Parathyroid adenoma (tissue), 2 donors: Measurements from ENCODE around the gene PGBD2.

Experiments
- H2AFZ ChIP-seq: fragments of 300-600 bp; sonication (generic); one replicate; pipeline ENCODE4 v1.7.0; 2017; ENCODE audit warnings: antibody characterized with exemption, mild to moderate bottlenecking
- H3K27ac ChIP-seq: fragments of 300-600 bp; sonication (generic); one replicate; pipeline ENCODE4 v1.7.0; 2017
- H3K27me3 ChIP-seq: fragments of 300-600 bp; sonication (generic); one replicate; pipeline ENCODE4 v1.7.0; 2017; ENCODE audit warnings: low read length; ENCODE audit not compliant: control insufficient read depth, insufficient read depth
- H3K36me3 ChIP-seq: fragments of 300-600 bp; sonication (generic); one replicate; pipeline ENCODE4 v1.7.0; 2017; ENCODE audit warnings: low read length; ENCODE audit not compliant: control insufficient read depth, insufficient read depth
- H3K4me1 ChIP-seq: fragments of 300-600 bp; sonication (generic); one replicate; pipeline ENCODE4 v1.7.0; 2017; ENCODE audit warnings: control low read depth
- H3K4me2 ChIP-seq: fragments of 300-600 bp; sonication (generic); one replicate; pipeline ENCODE4 v1.7.0; 2017; ENCODE audit warnings: low read length
- H3K4me3 ChIP-seq: fragments of 300-600 bp; sonication (generic); one replicate; pipeline ENCODE4 v1.7.0; 2017; ENCODE audit warnings: low read depth, low read length
- H3K79me2 ChIP-seq: fragments of 300-600 bp; sonication (generic); one replicate; pipeline ENCODE4 v1.7.0; 2017; ENCODE audit warnings: control low read depth
- H3K9ac ChIP-seq: fragments of 300-600 bp; sonication (generic); one replicate; pipeline ENCODE4 v1.7.0; 2017; ENCODE audit warnings: mild to moderate bottlenecking
- H3K9me3 ChIP-seq: fragments of 300-600 bp; sonication (generic); one replicate; pipeline ENCODE4 v1.7.0; 2017; ENCODE audit warnings: low read length; ENCODE audit not compliant: control insufficient read depth
- CTCF ChIP-seq: fragments of 300-600 bp; sonication (generic); IDR thresholded peaks from one replicate; pipeline ENCODE4 v1.7.0; 2017; ENCODE audit warnings: antibody characterized with exemption, mild to moderate bottlenecking
- donor health status: primary hyperparathyroidism.

Gene PGBD2

GRCh38 chr1:248892590-248892989, 13.4 kb upstream of the PGBD2 start:
- H3K27ac ChIP-seq, result no peak overlapping the region
- no peak for TF ChIP-seq CTCF
- H3K79me2 ChIP-seq, result no peaks in the 10 kb centered on the region
- H2AFZ ChIP-seq, result no peak overlapping the region
- H3K4me2 ChIP-seq, result no peak overlapping the region
- no peaks in the 10 kb centered on the region for H3K36me3 ChIP-seq
- H3K9ac ChIP-seq, result no peak overlapping the region
- no peaks in the 10 kb centered on the region for H3K9me3 ChIP-seq
- H3K4me1 ChIP-seq, result no peaks in the 10 kb centered on the region
- no peaks in the 10 kb centered on the region for H3K27me3 ChIP-seq
- no peak overlapping the region for H3K4me3 ChIP-seq

GRCh38 chr1:248894837-248895236, 11.2 kb upstream of the PGBD2 start:
- Histone ChIP-seq H3K9me3 (no peaks in the 10 kb centered on the region), H3K4me1 (no peaks in the 10 kb centered on the region), H3K4me3 (no peak overlapping the region), H3K9ac (no peak overlapping the region), H3K4me2 (no peak overlapping the region), H3K79me2 (no peaks in the 10 kb centered on the region), H2AFZ (no peak overlapping the region), H3K27ac (no peak overlapping the region), H3K27me3 (no peaks in the 10 kb centered on the region), H3K36me3 (no peaks in the 10 kb centered on the region)
- TF ChIP-seq CTCF, result no peak

DNA sequence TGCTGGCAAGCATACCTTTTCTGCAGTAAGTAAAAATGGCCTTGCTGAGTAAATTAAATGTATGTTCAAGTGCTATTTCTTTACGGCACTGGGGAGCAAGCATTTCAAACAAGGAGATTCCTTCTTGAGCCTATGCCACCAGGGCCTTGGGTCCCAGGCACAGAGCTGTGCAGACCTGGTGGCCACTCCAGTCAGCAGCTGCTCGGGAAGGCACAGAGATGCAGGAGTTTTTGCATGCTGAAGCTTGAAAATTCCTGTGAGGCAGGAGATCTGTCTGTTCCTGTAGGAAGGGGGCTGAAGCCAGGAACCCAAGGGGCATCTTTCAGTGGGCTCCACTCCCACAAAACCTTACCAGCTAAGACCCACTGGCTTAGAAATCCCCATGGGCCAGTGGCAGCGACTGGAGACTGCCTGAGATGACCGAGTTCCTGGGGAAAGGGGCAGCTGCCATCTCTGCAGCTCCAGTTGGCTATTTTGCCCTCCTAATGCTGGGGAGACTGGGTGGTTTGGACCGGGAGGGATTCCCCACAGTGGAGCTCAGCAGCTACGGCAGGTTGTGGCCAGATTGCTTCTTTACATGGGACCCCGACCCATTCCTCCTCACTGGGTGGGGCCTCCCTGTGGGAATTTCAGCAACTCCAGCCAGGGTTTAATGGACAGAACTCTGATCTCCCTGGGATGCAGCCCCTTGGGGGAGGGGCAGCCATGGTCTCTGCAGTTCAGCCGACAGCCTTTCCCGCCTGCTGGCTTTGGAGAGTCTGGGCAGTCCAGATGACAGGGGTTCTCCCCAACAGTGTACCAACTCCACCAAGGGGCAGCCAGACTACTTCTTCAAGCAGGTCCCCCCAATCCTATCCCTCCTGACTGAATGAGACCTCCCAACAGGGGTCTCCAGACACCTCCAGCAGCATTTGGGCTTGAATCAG, 8.4 kb upstream of the PGBD2 start:
- Histone ChIP-seq H3K27ac (no peak overlapping the region), H3K4me1 (no peaks in the 10 kb centered on the region), H3K4me2 (no peak overlapping the region), H2AFZ (no peak overlapping the region), H3K9me3 (no peaks in the 10 kb centered on the region), H3K9ac (no peak overlapping the region), H3K36me3 (no peaks in the 10 kb centered on the region), H3K27me3 (no peaks in the 10 kb centered on the region), H3K79me2 (no peaks in the 10 kb centered on the region), H3K4me3 (no peak overlapping the region)
- TF ChIP-seq CTCF, result no peak

GRCh38 chr1:248900637-248901036, 5.4 kb upstream of the PGBD2 start:
- no peak for TF ChIP-seq CTCF
- no peaks in the 10 kb centered on the region for H3K4me1 ChIP-seq
- H3K4me2 ChIP-seq, result no peak overlapping the region
- no peak overlapping the region for H3K27ac ChIP-seq
- H3K79me2 ChIP-seq, result no peaks in the 10 kb centered on the region
- H3K9me3 ChIP-seq, result no peaks in the 10 kb centered on the region
- H2AFZ ChIP-seq, result no peak overlapping the region
- H3K27me3 ChIP-seq, result no peaks in the 10 kb centered on the region
- H3K4me3 ChIP-seq, result no peak overlapping the region
- H3K36me3 ChIP-seq, result no peaks in the 10 kb centered on the region
- no peak overlapping the region for H3K9ac ChIP-seq

DNA sequence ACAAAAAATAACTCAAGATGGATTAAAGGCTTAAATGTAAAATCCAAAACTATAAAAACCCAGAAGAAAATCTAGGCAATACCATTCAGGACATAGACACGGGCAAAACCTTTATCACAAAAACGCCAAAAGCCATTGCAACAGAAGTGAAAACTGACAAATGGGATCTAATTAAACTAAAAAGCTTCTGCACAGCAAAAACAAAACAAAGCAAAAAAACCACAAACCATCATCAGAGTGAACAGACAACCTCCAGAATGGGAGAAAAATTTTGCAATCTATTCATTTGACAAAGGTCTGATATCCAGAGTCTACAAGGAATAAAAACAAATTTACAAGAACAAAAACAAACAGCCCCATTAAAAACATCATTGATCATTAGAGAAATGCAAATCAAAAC, 4.5 kb upstream of the PGBD2 start:
- no peak for TF ChIP-seq CTCF
- H3K4me3 ChIP-seq, result no peak overlapping the region

More for the DNA sequence above, 4.5 kb upstream of the PGBD2 start:
- Histone ChIP-seq H3K4me2 (no peak overlapping the region), H3K4me1 (no peaks in the 10 kb centered on the region), H3K27me3 (no peaks in the 10 kb centered on the region), H3K27ac (no peak overlapping the region), H3K9ac (no peak overlapping the region), H3K9me3 (no peaks in the 10 kb centered on the region), H3K36me3 (no peaks in the 10 kb centered on the region), H3K79me2 (no peaks in the 10 kb centered on the region), H2AFZ (no peak overlapping the region)
